HepG2 (cell line): ENCODE results near the gene BEST2. TPM values are rescaled to one million over a fixed set of nuclear protein-coding genes. Genes with fewer than 3 reads are reported as not detected.

Experiments used
- ARHGAP35 ChIP-seq: sonication (generic); formaldehyde crosslinking; IDR thresholded peaks from 2 replicates; pipeline ENCODE4 v1.9.0; 2022; ENCODE audit warnings: mild to moderate bottlenecking, inconsistent platforms, moderate library complexity, missing genetic modification reagents, borderline replicate concordance
- ATF1 ChIP-seq: IDR thresholded peaks from 2 replicates; pipeline ENCODE4 v1.6.1; 2016; ENCODE audit warnings: mild to moderate bottlenecking, control low read depth
- ATM ChIP-seq: fragments of 450-650 bp; IDR thresholded peaks from 2 replicates; pipeline ENCODE4 v1.7.1; 2017; ENCODE audit warnings: mild to moderate bottlenecking, borderline replicate concordance
- CENPBD1 ChIP-seq: sonication (generic); formaldehyde crosslinking; IDR thresholded peaks from 2 replicates; pipeline ENCODE4 v1.8.0; 2022; ENCODE audit warnings: missing genetic modification reagents, low read depth, mild to moderate bottlenecking, borderline replicate concordance
- CSRNP2 ChIP-seq: sonication (generic); formaldehyde crosslinking; conservative IDR thresholded peaks from 2 replicates; pipeline ENCODE4 v1.8.0; 2022; ENCODE audit warnings: low read depth, missing genetic modification reagents
- GMEB2 ChIP-seq: IDR thresholded peaks from 2 replicates; pipeline ENCODE4 v1.6.1; 2016; ENCODE audit warnings: missing biosample characterization, missing genetic modification reagents, low read depth
- HNRNPLL ChIP-seq: fragments of 200-400 bp; formaldehyde crosslinking; IDR thresholded peaks from 2 replicates; pipeline ENCODE4 v1.6.1; 2017; ENCODE audit warnings: mild to moderate bottlenecking, low read depth, low read length; ENCODE audit not compliant: poor library complexity, severe bottlenecking
- KDM3A ChIP-seq: IDR thresholded peaks from 2 replicates; pipeline ENCODE4 v1.6.1; 2018; ENCODE audit warnings: low read depth, missing compliant biosample characterization
- NBN ChIP-seq: fragments of 450-650 bp; conservative IDR thresholded peaks from 2 replicates; pipeline ENCODE4 v1.6.1; 2017
- REST ChIP-seq, 2 experiments: IDR thresholded peaks; 2 replicates each; pipeline ENCODE4 v1.6.1; 2011 to 2012; ENCODE audit warnings: low read length in 2 of 2, borderline replicate concordance in 1 of 2, low read depth in 1 of 2, mild to moderate bottlenecking in 1 of 2, moderate library complexity in 1 of 2
- SIX4 ChIP-seq: sonication (generic); formaldehyde crosslinking; IDR thresholded peaks from 2 replicates; pipeline ENCODE4 v1.4.0; 2020; ENCODE audit warnings: missing genetic modification reagents
- ZFP36L2 ChIP-seq: sonication (generic); formaldehyde crosslinking; IDR thresholded peaks from 2 replicates; pipeline ENCODE4 v1.4.0; 2020; ENCODE audit warnings: missing genetic modification reagents
- ZKSCAN1 ChIP-seq: fragments of 150-350 bp; IDR thresholded peaks from 2 replicates; pipeline ENCODE4 v1.6.1; 2014; ENCODE audit warnings: low read length
- ZNF10 ChIP-seq: sonication (generic); formaldehyde crosslinking; IDR thresholded peaks from 2 replicates; pipeline ENCODE4 v1.4.0; 2020; ENCODE audit warnings: mild to moderate bottlenecking, low read depth, missing genetic modification reagents, borderline replicate concordance
- ZNF512 ChIP-seq: sonication (generic); formaldehyde crosslinking; IDR thresholded peaks from 2 replicates; pipeline ENCODE4 v1.4.0; 2020; ENCODE audit warnings: mild to moderate bottlenecking, missing genetic modification reagents
- ZNF558 ChIP-seq: sonication (generic); formaldehyde crosslinking; IDR thresholded peaks from 2 replicates; pipeline ENCODE4 v1.9.0; 2022; ENCODE audit warnings: mild to moderate bottlenecking, missing genetic modification reagents, borderline replicate concordance
- ZNF704 ChIP-seq: sonication (generic); formaldehyde crosslinking; IDR thresholded peaks from 2 replicates; pipeline ENCODE4 v1.8.1; 2023; ENCODE audit warnings: mild to moderate bottlenecking, inconsistent platforms, moderate library complexity, missing genetic modification reagents, borderline replicate concordance
- ZZZ3 ChIP-seq: sonication (generic); formaldehyde crosslinking; IDR thresholded peaks from 2 replicates; pipeline ENCODE4 v1.4.0; 2020; ENCODE audit warnings: missing genetic modification reagents, mild to moderate bottlenecking, borderline replicate concordance
- polyA plus RNA-seq, 8 experiments: library from polyadenylated mRNA; depleted of rRNA in 3 of 8; stranded (reverse) in 7 of 8; unstranded in 1 of 8; fragments of >200 nt; fragmentation: Illumina TruSeq in 4 of 8; extraction: Trizol in 4 of 8; gene quantifications; 2 replicates each; pipeline versions ENCODE4 v1.2.1 to v1.2.3, GENCODE V29; 2011 to 2016; ENCODE audit warnings: low read depth in 4 of 8, missing spikeins in 1 of 8, mixed read lengths in 1 of 8; ENCODE audit not compliant: insufficient read depth in 1 of 8
- total RNA-seq, 5 experiments: library from RNA; depleted of rRNA; stranded (reverse); fragments of >200 nt; fragmentation: Illumina TruSeq; extraction: Trizol; gene quantifications; 2 replicates each; pipeline ENCODE4 v1.2.3, GENCODE V29; 2016; ENCODE audit warnings: low read depth in 1 of 5

The BEST2 gene
- total and polyA plus RNA-seq, 2 of the 13 experiments (the other 11 are each of a cell fraction or from before 2014, with no cell fraction given), result not detected

- TF ChIP-seq KDM3A (CRISPR knock-in tag) (0 out of 2 replicates have a peak, but pooled peaks have one; percentile 18), ZNF512 (CRISPR knock-in tag) (no peak), HNRNPLL (peak; percentile 43), ARHGAP35 (CRISPR knock-in tag) (peak; percentile 64; the same call in 1 of the 2 replicates), ATM (no peak), CSRNP2 (CRISPR knock-in tag) (no peak), REST (IDR thresholded peaks at IDR 0.05; ENCODE audit: borderline replicate concordance in 1 of 2, low read depth in 1 of 2, low read length in 2 of 2) (peak in 1 of 2 experiments; percentile 12; a peak in 1 of 4 replicates), ZFP36L2 (CRISPR knock-in tag) (no peak), ZNF10 (CRISPR knock-in tag) (no peak), ATF1 (CRISPR knock-in tag) (no peak), NBN (no peak), ZNF558 (CRISPR knock-in tag) (no peak), ZKSCAN1 (no peak), ZNF704 (no peak), ZZZ3 (CRISPR knock-in tag) (no peak), CENPBD1 (CRISPR knock-in tag) (no peak), GMEB2 (no peak; the same call in 1 of the 2 replicates), SIX4 (no peak)
Observed at GRCh38 chr19:12723641-12724426, 27.8 kb upstream of the BEST2 start, which contains the start of gene TNPO2 (continued).
